Measurements from ENCODE around the gene EDN1. TPM values are rescaled to one million over a fixed set of nuclear protein-coding genes. Genes with fewer than 3 reads are reported as not detected.
"Not testable (repeated sequence)": the region's sequence is repeated elsewhere in the genome, so short reads cannot be mapped to it uniquely, and the experiment has no call there.

Gene EDN1
- polyA plus RNA-seq, 1 experiment, result 4.0 TPM

DNA sequence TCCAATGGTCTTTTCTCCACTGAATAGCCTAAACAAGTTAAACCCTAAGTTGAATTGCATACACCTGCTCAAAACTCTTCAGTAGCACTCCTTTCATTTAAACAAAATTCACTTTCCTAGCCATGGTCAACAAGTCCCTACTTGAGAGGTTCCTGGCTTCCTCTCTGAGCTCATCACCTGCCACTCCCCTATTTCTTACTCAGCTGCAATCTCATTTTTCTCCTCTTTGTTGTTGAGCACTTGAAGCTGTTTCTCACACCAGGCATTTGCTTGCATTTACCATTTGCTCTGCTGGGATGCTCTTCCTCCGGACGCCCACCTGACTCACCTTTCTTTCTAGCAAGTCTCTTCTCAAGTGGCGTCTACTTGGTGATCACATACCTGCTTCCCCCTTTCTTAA lies 38.5 kb downstream of the EDN1 start:
- Histone ChIP-seq H3K4me3 (ENCODE audit: low read depth, low read length) (no peak overlapping the region), H3K36me3 (ENCODE audit: control insufficient read depth, insufficient read depth, low read length) (no peaks in the 10 kb centered on the region), H3K27me3 (ENCODE audit: control insufficient read depth, insufficient read depth, low read length) (no peaks in the 10 kb centered on the region)
- ChIA-PET POLR2A (no interaction called here), CTCF (no interaction called here)
- TF ChIP-seq, protein P1, sequence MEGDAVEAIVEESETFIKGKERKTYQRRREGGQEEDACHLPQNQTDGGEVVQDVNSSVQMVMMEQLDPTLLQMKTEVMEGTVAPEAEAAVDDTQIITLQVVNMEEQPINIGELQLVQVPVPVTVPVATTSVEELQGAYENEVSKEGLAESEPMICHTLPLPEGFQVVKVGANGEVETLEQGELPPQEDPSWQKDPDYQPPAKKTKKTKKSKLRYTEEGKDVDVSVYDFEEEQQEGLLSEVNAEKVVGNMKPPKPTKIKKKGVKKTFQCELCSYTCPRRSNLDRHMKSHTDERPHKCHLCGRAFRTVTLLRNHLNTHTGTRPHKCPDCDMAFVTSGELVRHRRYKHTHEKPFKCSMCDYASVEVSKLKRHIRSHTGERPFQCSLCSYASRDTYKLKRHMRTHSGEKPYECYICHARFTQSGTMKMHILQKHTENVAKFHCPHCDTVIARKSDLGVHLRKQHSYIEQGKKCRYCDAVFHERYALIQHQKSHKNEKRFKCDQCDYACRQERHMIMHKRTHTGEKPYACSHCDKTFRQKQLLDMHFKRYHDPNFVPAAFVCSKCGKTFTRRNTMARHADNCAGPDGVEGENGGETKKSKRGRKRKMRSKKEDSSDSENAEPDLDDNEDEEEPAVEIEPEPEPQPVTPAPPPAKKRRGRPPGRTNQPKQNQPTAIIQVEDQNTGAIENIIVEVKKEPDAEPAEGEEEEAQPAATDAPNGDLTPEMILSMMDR (IDR thresholded peaks at IDR 0.05; ENCODE audit: insufficient read depth, low read depth, low read length), result no peak
- DNase-seq (ENCODE audit: low read depth), result no peak

GRCh38 chr6:12331474-12331873 lies 41.3 kb downstream of the EDN1 start:
- Histone ChIP-seq H3K27me3 (ENCODE audit: control insufficient read depth, insufficient read depth, low read length) (no peaks in the 10 kb centered on the region), H3K36me3 (ENCODE audit: control insufficient read depth, insufficient read depth, low read length) (no peaks in the 10 kb centered on the region), H3K4me3 (ENCODE audit: low read depth, low read length) (no peak overlapping the region)
- DNase-seq (ENCODE audit: low read depth), result no peak
- TF ChIP-seq, protein P1 (IDR thresholded peaks at IDR 0.05; ENCODE audit: insufficient read depth, low read depth, low read length), result no peak
- CTCF ChIA-PET, result interaction anchor here (1.0 to 1.6 kb wide), 3 partner anchors 10 to 17 kb away, joined by 3 to 5 read pairs (median 4); no protein-coding TSS in a partner anchor
- POLR2A ChIA-PET, result interaction anchor here (0.6 kb wide), 1 partner anchor 264 kb away, joined by 3 read pairs; no protein-coding TSS in a partner anchor

- DNase-seq (ENCODE audit: low read depth), result no peak
Observed at GRCh38 chr6:12331951-12332749, 42.0 kb downstream of the EDN1 start.

GRCh38 chr6:12332750-12333079 lies 42.6 kb downstream of the EDN1 start:
- POLR2A ChIA-PET; H3K36me3 ChIP-seq (ENCODE audit: control insufficient read depth, insufficient read depth, low read length); CTCF ChIA-PET; H3K27me3 ChIP-seq (ENCODE audit: control insufficient read depth, insufficient read depth, low read length); H3K4me3 ChIP-seq (ENCODE audit: low read depth, low read length); DNase-seq (ENCODE audit: low read depth): not testable (repeated sequence)

More at GRCh38 chr6:12331951-12332749, 42.0 kb downstream of the EDN1 start:
- H3K4me3 ChIP-seq (ENCODE audit: low read depth, low read length), result no peak overlapping the region
- ChIA-PET POLR2A (interaction anchor here (0.6 kb wide), 1 partner anchor 263 kb away, joined by 3 read pairs; no protein-coding TSS in a partner anchor), CTCF (no interaction called here)
- no peaks in the 10 kb centered on the region for H3K27me3 ChIP-seq (ENCODE audit: control insufficient read depth, insufficient read depth, low read length)
- TF ChIP-seq, protein P1 (IDR thresholded peaks at IDR 0.05; ENCODE audit: insufficient read depth, low read depth, low read length), result no peak
- H3K36me3 ChIP-seq (ENCODE audit: control insufficient read depth, insufficient read depth, low read length), result no peaks in the 10 kb centered on the region

DNA sequence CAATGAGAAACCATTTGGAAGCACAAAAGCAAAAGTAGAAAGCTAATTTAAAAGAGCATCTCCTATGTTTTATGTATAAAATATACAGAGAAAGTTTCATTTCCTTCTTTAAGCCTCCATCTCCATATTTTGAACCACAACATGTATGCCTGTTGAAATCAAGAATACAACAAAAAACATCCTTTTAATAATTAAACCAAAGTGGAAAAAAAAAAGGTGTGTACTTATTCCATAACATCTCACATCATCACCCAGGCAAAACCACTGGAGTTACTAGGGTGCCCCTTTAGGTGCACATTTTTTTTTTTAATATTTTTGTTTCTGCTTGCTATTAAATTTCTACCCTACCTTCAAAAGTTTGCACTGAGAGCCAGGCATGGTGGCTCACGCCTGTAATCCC lies 43.0 kb downstream of the EDN1 start:
- no peaks in the 10 kb centered on the region for H3K36me3 ChIP-seq (ENCODE audit: control insufficient read depth, insufficient read depth, low read length)
- DNase-seq (ENCODE audit: low read depth), result no peak
- ChIA-PET POLR2A (no interaction called here), CTCF (interaction anchor here (1.2 kb wide), 1 partner anchor 11 kb away, joined by 4 read pairs; no protein-coding TSS in a partner anchor)
- TF ChIP-seq, protein P1 (IDR thresholded peaks at IDR 0.05; ENCODE audit: insufficient read depth, low read depth, low read length), result no peak
- H3K27me3 ChIP-seq (ENCODE audit: control insufficient read depth, insufficient read depth, low read length), result no peaks in the 10 kb centered on the region
- H3K4me3 ChIP-seq (ENCODE audit: low read depth, low read length), result no peak overlapping the region

Data from BJ (cell line).